Astrocyte (in vitro differentiated cells and primary cell): ENCODE measurements around the gene THOC5. TPM values are rescaled to one million over a fixed set of nuclear protein-coding genes. Genes with fewer than 3 reads are reported as not detected.

ENCODE experiments used
- DNase-seq: peaks from one replicate; pipeline ENCODE4 v3.0.0-alpha.2; 2010; ENCODE audit warnings: low read depth
- FAIRE-seq: peaks from 2 replicates; lab custom pipeline; 2011; peaks lifted over from hg19 to GRCh38; lab: Jason Lieb, UNC
- H2AFZ ChIP-seq: 2 replicates; pipeline ENCODE4 v1.6.0; 2012; ENCODE audit warnings: low read depth, low read length, inconsistent platforms
- H3K27ac ChIP-seq: 2 replicates; pipeline ENCODE4 v1.5.1; 2011; ENCODE audit warnings: low read depth, low read length, inconsistent platforms
- H3K27me3 ChIP-seq: 2 replicates; pipeline ENCODE4 v1.6.0; 2011; ENCODE audit warnings: low read length, inconsistent platforms; ENCODE audit not compliant: insufficient read depth
- H3K36me3 ChIP-seq: 2 replicates; pipeline ENCODE4 v1.5.1; 2011; ENCODE audit warnings: low read length, inconsistent platforms; ENCODE audit not compliant: insufficient read depth
- H3K4me1 ChIP-seq: 2 replicates; pipeline ENCODE4 v1.5.1; 2011; ENCODE audit warnings: low read length, inconsistent platforms; ENCODE audit not compliant: insufficient read depth
- H3K4me2 ChIP-seq: 2 replicates; pipeline ENCODE4 v1.6.0; 2012; ENCODE audit warnings: low read length, inconsistent platforms
- H3K4me3 ChIP-seq: 2 replicates; pipeline ENCODE4 v1.5.1; 2011; ENCODE audit warnings: low read depth, mild to moderate bottlenecking, low read length, inconsistent platforms; ENCODE audit not compliant: insufficient read depth
- H3K79me2 ChIP-seq: 2 replicates; pipeline ENCODE4 v1.6.0; 2012; ENCODE audit warnings: mild to moderate bottlenecking, low read length, inconsistent platforms; ENCODE audit not compliant: insufficient read depth
- H3K9ac ChIP-seq: 2 replicates; pipeline ENCODE4 v1.6.0; 2012; ENCODE audit warnings: mild to moderate bottlenecking, low read length, inconsistent platforms
- H3K9me3 ChIP-seq: 2 replicates; pipeline ENCODE4 v1.5.1; 2012; ENCODE audit warnings: low read depth, mild to moderate bottlenecking, low read length, inconsistent platforms; ENCODE audit not compliant: insufficient read depth
- H4K20me1 ChIP-seq: 2 replicates; pipeline ENCODE4 v1.6.0; 2012; ENCODE audit warnings: low read length, inconsistent platforms; ENCODE audit not compliant: insufficient read depth
- H3K27ac Mint-ChIP-seq: one replicate; pipeline ENCODE4 v1.8.0; 2021; ENCODE audit warnings: mild to moderate bottlenecking, mixed read lengths; ENCODE audit not compliant: unreplicated experiment
- H3K27me3 Mint-ChIP-seq: one replicate; pipeline ENCODE4 v1.8.0; 2021; ENCODE audit warnings: low read depth, mixed read lengths; ENCODE audit not compliant: unreplicated experiment
- H3K36me3 Mint-ChIP-seq: one replicate; pipeline ENCODE4 v1.8.0; 2021; ENCODE audit warnings: low read depth, mixed read lengths; ENCODE audit not compliant: unreplicated experiment
- H3K4me1 Mint-ChIP-seq: one replicate; pipeline ENCODE4 v1.8.0; 2021; ENCODE audit warnings: low read depth, mixed read lengths; ENCODE audit not compliant: unreplicated experiment
- H3K4me3 Mint-ChIP-seq: one replicate; pipeline ENCODE4 v1.8.0; 2021; ENCODE audit warnings: mild to moderate bottlenecking, moderate library complexity, mixed read lengths; ENCODE audit not compliant: unreplicated experiment
- H3K9me3 Mint-ChIP-seq: one replicate; pipeline ENCODE4 v1.8.0; 2021; ENCODE audit warnings: mild to moderate bottlenecking, mixed read lengths; ENCODE audit not compliant: unreplicated experiment
- CTCF ChIP-seq: IDR thresholded peaks from 2 replicates; pipeline ENCODE4 v1.5.1; 2011; ENCODE audit warnings: low read depth, mild to moderate bottlenecking, inconsistent platforms, low read length, moderate library complexity; ENCODE audit not compliant: insufficient read depth
- EZH2 ChIP-seq: IDR thresholded peaks from 2 replicates; pipeline ENCODE4 v1.6.1; 2012; ENCODE audit warnings: mild to moderate bottlenecking, low read length, inconsistent platforms; ENCODE audit not compliant: insufficient read depth
- total RNA-seq: library from RNA; stranded (reverse); gene quantifications from 2 replicates; pipeline ENCODE4 v1.2.1, GENCODE V29; 2021

The THOC5 gene
- total RNA-seq, 1 donor from 2014 or later, result 85.0 TPM

- Histone ChIP-seq H3K27ac (no peak overlapping the region), H2AFZ (no peak overlapping the region), H3K79me2 (no peaks in the 10 kb centered on the region), H3K4me1 (no peaks in the 10 kb centered on the region), H3K36me3 (no peaks in the 10 kb centered on the region), H4K20me1 (no peaks in the 10 kb centered on the region), H3K4me2 (no peak overlapping the region), H3K27me3 (peaks cover 16% of the 10 kb centered on the region), H3K9ac (no peak overlapping the region), H3K9me3 (no peaks in the 10 kb centered on the region), H3K4me3 (no peak overlapping the region)
- no peaks in the 10 kb centered on the region for H3K4me1 Mint-ChIP-seq
- no peak overlapping the region for H3K4me3 Mint-ChIP-seq
- H3K36me3 Mint-ChIP-seq, result no peaks in the 10 kb centered on the region
- DNase-seq (no peak), FAIRE-seq (no peak)
- H3K9me3 Mint-ChIP-seq, result no peaks in the 10 kb centered on the region
- no peak overlapping the region for H3K27ac Mint-ChIP-seq
- H3K27me3 Mint-ChIP-seq, result peaks cover 31% of the 10 kb centered on the region
- TF ChIP-seq EZH2 (no peak), CTCF (no peak)
Measured at GRCh38 chr22:29464581-29464980, 89.0 kb downstream of the THOC5 start.

GRCh38 chr22:29463629-29464028 is 89.9 kb downstream of the THOC5 start:
- Histone ChIP-seq H3K27me3 (peaks cover 8% of the 10 kb centered on the region), H3K9ac (no peak overlapping the region), H3K27ac (no peak overlapping the region), H3K36me3 (no peaks in the 10 kb centered on the region), H3K9me3 (no peaks in the 10 kb centered on the region), H2AFZ (no peak overlapping the region), H3K79me2 (no peaks in the 10 kb centered on the region), H4K20me1 (no peaks in the 10 kb centered on the region), H3K4me2 (no peak overlapping the region), H3K4me1 (no peaks in the 10 kb centered on the region), H3K4me3 (no peak overlapping the region)
- Mint-ChIP-seq H3K4me3 (no peak overlapping the region), H3K9me3 (no peaks in the 10 kb centered on the region), H3K27me3 (peaks cover 25% of the 10 kb centered on the region), H3K27ac (no peak overlapping the region), H3K4me1 (no peaks in the 10 kb centered on the region), H3K36me3 (no peaks in the 10 kb centered on the region)
- FAIRE-seq (no peak), DNase-seq (no peak)
- TF ChIP-seq EZH2, result no peak
- no peak for TF ChIP-seq CTCF

GRCh38 chr22:29461263-29461662 is 92.3 kb downstream of the THOC5 start:
- H3K4me3 ChIP-seq, result no peak overlapping the region

More at GRCh38 chr22:29461263-29461662, 92.3 kb downstream of the THOC5 start:
- Mint-ChIP-seq H3K9me3 (no peaks in the 10 kb centered on the region), H3K4me1 (peaks cover 8% of the 10 kb centered on the region), H3K4me3 (no peak overlapping the region), H3K27ac (no peak overlapping the region), H3K36me3 (no peaks in the 10 kb centered on the region), H3K27me3 (peaks cover 7% of the 10 kb centered on the region)
- FAIRE-seq, result no peak
- Histone ChIP-seq H4K20me1 (no peaks in the 10 kb centered on the region), H3K27ac (no peak overlapping the region), H3K79me2 (no peaks in the 10 kb centered on the region), H2AFZ (no peak overlapping the region), H3K27me3 (no peaks in the 10 kb centered on the region), H3K4me2 (no peak overlapping the region), H3K9ac (no peak overlapping the region), H3K36me3 (no peaks in the 10 kb centered on the region), H3K9me3 (no peaks in the 10 kb centered on the region), H3K4me1 (peaks cover 6% of the 10 kb centered on the region)
- no peak for DNase-seq
- no peak for TF ChIP-seq CTCF
- TF ChIP-seq EZH2, result no peak
